Measurements from ENCODE around the gene DNPEP. TPM values are rescaled to one million over a fixed set of nuclear protein-coding genes. Genes with fewer than 3 reads are reported as not detected.

DNPEP gene
- total RNA-seq, result 10 to 100 TPM; 45.0 to 98.5 (median 54.1) TPM

GRCh38 chr2:219387306-219388120 is at the start of gene DNPEP:
DNPEP (minus strand) TSS chr2:219387912; CDS start chr2:219387794, 118 bp downstream.
- TF ChIP-seq CTCF (IDR thresholded peaks at IDR 0.05; ENCODE audit: low read depth), result no peak

DNA sequence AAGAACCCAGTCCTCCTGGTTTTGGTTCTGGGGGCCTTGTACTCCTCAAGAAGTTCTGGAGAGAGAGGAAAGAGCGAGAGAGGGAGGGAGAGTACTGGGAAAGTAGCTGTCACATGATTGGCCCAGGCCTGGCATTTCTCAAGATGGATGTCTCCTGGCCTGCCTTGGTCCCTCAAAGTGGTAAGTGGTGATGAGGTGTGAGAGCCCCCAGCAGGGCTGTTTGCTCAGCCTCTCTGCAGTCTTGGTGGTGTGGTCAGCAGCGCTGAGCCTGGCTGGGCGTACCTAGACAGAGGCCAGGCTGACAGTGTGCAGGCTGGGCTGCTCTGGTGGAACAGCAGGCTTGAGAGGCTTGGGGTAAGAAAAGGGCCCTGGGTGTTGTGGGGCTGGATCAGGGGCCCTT is 49.4 kb upstream of the DNPEP start:
- TF ChIP-seq CTCF (IDR thresholded peaks at IDR 0.05; ENCODE audit: low read depth), result no peak

DNA sequence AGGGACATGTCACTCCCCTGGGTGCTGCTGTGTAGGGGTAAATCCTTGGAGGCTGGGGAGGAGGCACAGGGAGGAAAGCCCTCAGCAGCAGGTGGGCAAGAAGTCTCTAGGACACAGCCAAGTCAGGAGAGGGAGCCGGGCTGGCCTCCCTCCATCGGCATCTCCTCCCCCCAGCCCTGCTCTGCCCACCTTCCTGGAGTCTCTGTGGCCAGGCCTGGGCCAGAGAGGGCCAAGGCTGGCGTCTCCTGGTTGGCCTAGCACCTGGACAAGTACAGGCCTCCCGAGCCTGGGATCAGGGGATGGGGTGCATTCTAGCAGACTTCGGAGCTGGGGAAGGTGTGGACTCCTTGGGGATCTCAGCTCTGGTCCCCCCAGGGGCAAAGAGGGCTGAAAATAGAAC is 48.8 kb upstream of the DNPEP start:
- TF ChIP-seq CTCF (IDR thresholded peaks at IDR 0.05; ENCODE audit: low read depth), result no peak

DNA sequence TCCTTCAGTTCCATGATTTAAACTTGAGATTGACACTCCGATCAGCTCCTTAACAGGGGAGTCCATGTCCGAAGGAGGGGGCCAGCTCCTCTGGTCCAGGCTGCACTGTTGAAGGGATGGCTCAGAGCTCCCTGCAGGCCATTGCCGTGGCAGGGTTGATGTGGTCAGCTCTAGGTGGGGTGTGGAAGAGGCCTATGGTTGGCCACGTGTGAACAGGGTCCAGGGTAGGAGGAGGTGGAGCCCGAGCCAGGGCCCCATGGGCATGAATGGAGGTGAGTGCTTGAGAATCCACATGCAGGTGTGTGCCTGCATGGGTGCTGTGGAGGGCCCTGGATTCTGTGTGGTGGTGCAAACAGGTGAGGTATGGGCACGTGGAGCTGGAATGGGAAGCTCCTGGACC is 48.0 kb upstream of the DNPEP start:
- TF ChIP-seq CTCF (IDR thresholded peaks at IDR 0.05; ENCODE audit: low read depth), result no peak

DNA sequence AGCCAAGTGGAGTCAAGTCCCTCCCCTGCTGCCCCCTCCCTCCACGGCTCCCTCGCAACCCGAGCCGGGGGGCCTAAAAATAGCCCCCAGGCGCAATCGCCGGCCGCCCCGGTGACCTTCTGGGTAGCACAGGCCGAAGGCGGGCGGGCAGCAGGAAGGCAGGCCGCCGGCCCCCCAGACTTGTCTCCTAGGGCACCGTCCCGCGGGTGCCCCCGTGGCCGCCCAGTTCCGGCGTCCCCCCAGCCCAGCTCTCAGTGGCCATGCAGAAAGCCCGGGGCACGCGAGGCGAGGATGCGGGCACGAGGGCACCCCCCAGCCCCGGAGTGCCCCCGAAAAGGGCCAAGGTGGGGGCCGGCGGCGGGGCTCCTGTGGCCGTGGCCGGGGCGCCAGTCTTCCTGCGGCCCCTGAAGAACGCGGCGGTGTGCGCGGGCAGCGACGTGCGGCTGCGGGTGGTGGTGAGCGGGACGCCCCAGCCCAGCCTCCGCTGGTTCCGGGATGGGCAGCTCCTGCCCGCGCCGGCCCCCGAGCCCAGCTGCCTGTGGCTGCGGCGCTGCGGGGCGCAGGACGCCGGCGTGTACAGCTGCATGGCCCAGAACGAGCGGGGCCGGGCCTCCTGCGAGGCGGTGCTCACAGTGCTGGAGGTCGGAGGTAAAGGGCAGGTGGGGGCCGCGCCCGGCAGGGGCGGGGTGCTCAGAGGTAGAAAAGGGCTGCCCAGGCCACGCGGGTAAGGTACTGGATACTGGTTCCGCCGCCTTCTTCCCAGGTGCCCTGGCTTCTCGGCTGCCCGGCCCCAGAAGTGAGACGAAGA is 47.2 kb upstream of the DNPEP start, which contains the start of gene SPEG:
Gene SPEG, plus strand, starts transcription at position 126 of the 808 bp plus-strand sequence. Its CDS starts 135 bp downstream, at position 261.
- no peak for TF ChIP-seq CTCF (IDR thresholded peaks at IDR 0.05; ENCODE audit: low read depth)

DNA sequence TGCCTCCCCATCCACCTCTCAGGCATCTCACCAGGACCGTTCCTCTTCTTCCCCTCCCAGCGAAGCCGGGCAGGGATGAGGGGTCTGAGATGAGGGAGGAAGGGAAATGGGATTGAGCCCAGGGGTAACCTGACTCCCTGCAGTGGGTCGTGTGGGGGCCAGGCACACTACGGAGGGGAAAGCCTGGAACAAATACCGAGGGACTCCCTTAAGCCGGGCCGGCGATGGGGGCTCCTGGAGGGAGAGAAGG is 46.7 kb upstream of the DNPEP start:
- no peak for TF ChIP-seq CTCF (IDR thresholded peaks at IDR 0.05; ENCODE audit: low read depth)
